HCT116 (cell line): ENCODE results near the gene FAM98C. TPM values are rescaled to one million over a fixed set of nuclear protein-coding genes. Genes with fewer than 3 reads are reported as not detected.

ENCODE experiments used
- ATAC-seq: fragments of 200-7000 bp; cut with Tn5 transposase; 2 replicates; pipeline ENCODE4 v1.9.1; 2020; ENCODE audit warnings: mild to moderate bottlenecking, moderate library complexity
- BruUV-seq: library from RNA; stranded (reverse); fragments of 400-500 nt; replicated peaks from 2 replicates; lab custom pipeline; 2021; lab: Mats Ljungman, UMichigan
- CTCF ChIA-PET: fragments of 300-600 bp; sonication (Branson Sonifier 250); formaldehyde crosslinking; loops from one replicate; lab custom pipeline; 2021; ENCODE audit warnings: antibody characterized with exemption; lab: Charles Lee
- POLR2A ChIA-PET: fragments of 300-600, 350-600 bp; sonication (Branson Sonifier 250); formaldehyde crosslinking; loops from one replicate; lab custom pipeline; 2021; ENCODE audit warnings: antibody characterized with exemption; lab: Charles Lee
- RAD21 ChIA-PET, 2 experiments: fragments of 300-600 bp; sonication (Branson Sonifier 250); formaldehyde crosslinking; loops; one replicate each; lab custom pipeline; 2023; ENCODE audit warnings: low total read pairs in 2 of 2; ENCODE audit not compliant: uncharacterized antibody in 2 of 2, unreplicated experiment in 2 of 2, low non-redundant PET in 1 of 2; lab: Charles Lee
- DNase-seq: peaks from one replicate; pipeline ENCODE4 v3.0.0-alpha.2; 2010; ENCODE audit warnings: low read depth, low spot score
- H2AFZ ChIP-seq: fragments of 200-600 bp; shearing (Covaris generic), sonication (generic); 2 replicates; pipeline ENCODE4 v1.6.1; 2017; ENCODE audit warnings: low read depth, mixed run types, mixed read lengths, antibody characterized with exemption, low read length; ENCODE audit not compliant: poor library complexity, severe bottlenecking
- H3K27ac ChIP-seq: 2 replicates; pipeline ENCODE4 v1.5.1; 2012; ENCODE audit warnings: low read depth, low read length
- H3K27me3 ChIP-seq: fragments of 200-600 bp; sonication (generic); 2 replicates; pipeline ENCODE4 v1.6.1; 2016; ENCODE audit warnings: mixed run types, low read length, mixed read lengths; ENCODE audit not compliant: insufficient read depth
- H3K36me3 ChIP-seq, 2 experiments: fragments of 200-500 bp in 1 of 2; fragments of 200-600 bp in 1 of 2; sonication (Bioruptor generic) in 1 of 2; sonication (generic) in 1 of 2; 2 replicates each; pipeline versions ENCODE4 v1.5.1 to v1.6.1; 2014 to 2016; ENCODE audit warnings: low read length in 2 of 2, inconsistent platforms in 1 of 2, mixed read lengths in 1 of 2, mixed run types in 1 of 2; ENCODE audit not compliant: insufficient read depth in 2 of 2, control insufficient read depth in 1 of 2
- H3K4me1 ChIP-seq, 2 experiments: fragments of 200-600 bp in 1 of 2; sonication (generic) in 1 of 2; 2 replicates each; pipeline versions ENCODE4 v1.5.1 to v1.6.1; 2012 to 2017; ENCODE audit warnings: low read length in 2 of 2, inconsistent platforms in 1 of 2, mild to moderate bottlenecking in 1 of 2, mixed read lengths in 1 of 2, mixed run types in 1 of 2, moderate library complexity in 1 of 2; ENCODE audit not compliant: insufficient read depth in 2 of 2, control insufficient read depth in 1 of 2
- H3K4me2 ChIP-seq: fragments of 200-600 bp; sonication (generic); 2 replicates; pipeline ENCODE4 v1.6.1; 2017; ENCODE audit warnings: mixed run types, low read length, mixed read lengths
- H3K4me3 ChIP-seq, 2 experiments: fragments of 200-600 bp in 1 of 2; sonication (generic) in 1 of 2; replicated peaks in 1 of 2; 2 replicates each; pipeline ENCODE4 v1.5.1; 2011 to 2016; ENCODE audit warnings: low read length in 2 of 2, control low read depth in 1 of 2, low read depth in 1 of 2, mild to moderate bottlenecking in 1 of 2, mixed read lengths in 1 of 2, mixed run types in 1 of 2
- H3K79me2 ChIP-seq: fragments of 200-600 bp; sonication (generic); 2 replicates; pipeline ENCODE4 v1.6.1; 2017; ENCODE audit warnings: mild to moderate bottlenecking, mixed run types, low read length, moderate library complexity, mixed read lengths; ENCODE audit not compliant: insufficient read depth
- H3K9ac ChIP-seq: fragments of 200-600 bp; sonication (generic); 2 replicates; pipeline ENCODE4 v1.6.1; 2016; ENCODE audit warnings: low read length, mixed read lengths
- H3K9me2 ChIP-seq: fragments of 200-600 bp; sonication (generic), shearing (Covaris generic); 2 replicates; pipeline ENCODE4 v1.6.1; 2017; ENCODE audit warnings: mixed run types, mild to moderate bottlenecking, moderate library complexity; ENCODE audit not compliant: insufficient read depth
- H3K9me3 ChIP-seq, 2 experiments: fragments of 200-500 bp in 1 of 2; fragments of 200-600 bp in 1 of 2; sonication (Bioruptor generic) in 1 of 2; sonication (generic) in 1 of 2; 2 replicates each; pipeline ENCODE4 v1.6.1; 2014 to 2017; ENCODE audit warnings: low read length in 2 of 2, mixed read lengths in 2 of 2, inconsistent platforms in 1 of 2, low read depth in 1 of 2, mild to moderate bottlenecking in 1 of 2, mixed run types in 1 of 2, moderate library complexity in 1 of 2; ENCODE audit not compliant: control insufficient read depth in 1 of 2, insufficient read depth in 1 of 2
- H4K20me1 ChIP-seq: fragments of 200-600 bp; sonication (generic), shearing (Covaris generic); 2 replicates; pipeline ENCODE4 v1.6.1; 2017; ENCODE audit warnings: mixed run types, mild to moderate bottlenecking, moderate library complexity; ENCODE audit not compliant: insufficient read depth
- CBX3 ChIP-seq: IDR thresholded peaks from 2 replicates; pipeline ENCODE4 v1.6.1; 2012; ENCODE audit warnings: low read depth
- CEBPB ChIP-seq: IDR thresholded peaks from 2 replicates; pipeline ENCODE4 v1.6.1; 2012; ENCODE audit warnings: low read depth
- EGR1 ChIP-seq: IDR thresholded peaks from 2 replicates; pipeline ENCODE4 v1.6.1; 2012; ENCODE audit warnings: low read depth
- ELF1 ChIP-seq: IDR thresholded peaks from 2 replicates; pipeline ENCODE4 v1.6.1; 2012; ENCODE audit warnings: low read depth, borderline replicate concordance
- EZH2 ChIP-seq: fragments of 200-600 bp; sonication (generic); IDR thresholded peaks from 2 replicates; pipeline ENCODE4 v1.6.1; 2017; ENCODE audit warnings: antibody characterized with exemption, mixed run types
- EZH2phosphoT487 ChIP-seq: fragments of 200-600 bp; IDR thresholded peaks from 2 replicates; pipeline ENCODE4 v1.6.1; 2018; ENCODE audit warnings: antibody characterized with exemption, borderline replicate concordance
- FOSL1 ChIP-seq: IDR thresholded peaks from 2 replicates; pipeline ENCODE4 v1.6.1; 2012; ENCODE audit warnings: low read depth
- JUND ChIP-seq: IDR thresholded peaks from 2 replicates; pipeline ENCODE4 v1.6.1; 2012
- POLR2A ChIP-seq: IDR thresholded peaks from 2 replicates; pipeline ENCODE4 v1.7.0; 2011; ENCODE audit warnings: borderline replicate concordance; ENCODE audit not compliant: insufficient read depth, insufficient read length; ENCODE audit errors: extremely low read depth
- RAD21 ChIP-seq: IDR thresholded peaks from 2 replicates; pipeline ENCODE4 v1.6.1; 2012; ENCODE audit warnings: low read depth, mild to moderate bottlenecking
- SIN3A ChIP-seq: IDR thresholded peaks from 2 replicates; pipeline ENCODE4 v1.6.1; 2012; ENCODE audit warnings: low read depth
- SP1 ChIP-seq: IDR thresholded peaks from 2 replicates; pipeline ENCODE4 v1.6.1; 2012; ENCODE audit warnings: low read depth
- ZFX ChIP-seq: fragments of 450-650 bp; IDR thresholded peaks from 2 replicates; pipeline ENCODE4 v1.6.1; 2017
- intact Hi-C: fragments of 100-400 bp; cut with micrococcal nuclease; formaldehyde crosslinking; loops from 2 replicates; pipeline ENCODE4 v1.10.0; 2022
- total RNA-seq: library from RNA; stranded (reverse); gene quantifications from one replicate; pipeline ENCODE4 v1.2.1, GENCODE V29; 2021; ENCODE audit not compliant: unreplicated experiment
- TF ChIP-seq, protein P1 (sequence below): IDR thresholded peaks from 2 replicates; pipeline ENCODE4 v1.6.1; 2012; ENCODE audit warnings: low read depth
- TF ChIP-seq, protein P2 (sequence below): IDR thresholded peaks from 2 replicates; pipeline ENCODE4 v1.6.1; 2012
- TF ChIP-seq, protein P3 (sequence below), 3 experiments: fragments of 200-600 bp in 1 of 3; sonication (generic) in 1 of 3; IDR thresholded peaks in 2 of 3; conservative IDR thresholded peaks in 1 of 3; 2 replicates each; pipeline ENCODE4 v1.5.1; 2012 to 2017; ENCODE audit warnings: low read depth in 2 of 3, low read length in 2 of 3, antibody characterized with exemption in 1 of 3, borderline replicate concordance in 1 of 3, control low read depth in 1 of 3, mild to moderate bottlenecking in 1 of 3, mixed read lengths in 1 of 3, mixed run types in 1 of 3, moderate library complexity in 1 of 3; ENCODE audit not compliant: insufficient read depth in 1 of 3
- TF ChIP-seq, protein P4 (sequence below): IDR thresholded peaks from 2 replicates; pipeline ENCODE4 v1.6.1; 2012

The FAM98C gene
- total RNA-seq, 1 experiment from 2014 or later: 33.8 TPM

DNA sequence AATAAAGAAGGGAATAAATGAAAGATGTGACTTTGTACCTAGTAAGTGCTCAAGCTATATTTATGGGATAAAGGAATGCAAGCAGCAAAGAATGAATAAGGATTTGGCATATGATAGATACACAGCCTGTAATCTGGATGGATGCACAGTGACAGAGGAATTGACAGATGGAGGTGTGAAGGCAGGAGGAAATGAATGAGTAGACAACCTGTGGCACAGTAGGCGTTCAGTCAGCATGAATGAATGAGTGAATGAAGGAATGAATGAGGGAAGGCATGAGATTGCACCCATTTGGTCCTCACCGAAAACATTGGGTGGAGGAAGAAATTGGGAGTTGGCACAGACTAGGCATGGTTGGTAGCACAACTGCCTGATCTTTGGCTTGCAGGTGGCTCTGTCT is 33.3 kb upstream of the FAM98C start:
- intact Hi-C loops: no loop called here
- BruUV-seq: no TSS peak
- no peaks in the 10 kb centered on the region for H3K9me3 ChIP-seq
- ATAC-seq (no peak), DNase-seq (no peak)
- ChIA-PET POLR2A (no interaction called here), CTCF (no interaction called here), RAD21 (no interaction called here)
- no peaks in the 10 kb centered on the region for H3K9me2 ChIP-seq
- no peak for TF ChIP-seq ELF1
- H3K79me2 ChIP-seq: no peaks in the 10 kb centered on the region
- no peaks in the 10 kb centered on the region for H3K27me3 ChIP-seq
- H3K36me3 ChIP-seq: no peaks in the 10 kb centered on the region
- no peak overlapping the region for H3K4me3 ChIP-seq
- no peaks in the 10 kb centered on the region for H4K20me1 ChIP-seq
- no peak overlapping the region for H3K4me2 ChIP-seq
- no peak overlapping the region for H3K27ac ChIP-seq
- H3K9ac ChIP-seq: no peak overlapping the region
- no peak overlapping the region for H2AFZ ChIP-seq
- peaks cover 4 to 7% of the 10 kb centered on the region in 2 experiments; a peak in 2 of 4 replicates for H3K4me1 ChIP-seq

DNA sequence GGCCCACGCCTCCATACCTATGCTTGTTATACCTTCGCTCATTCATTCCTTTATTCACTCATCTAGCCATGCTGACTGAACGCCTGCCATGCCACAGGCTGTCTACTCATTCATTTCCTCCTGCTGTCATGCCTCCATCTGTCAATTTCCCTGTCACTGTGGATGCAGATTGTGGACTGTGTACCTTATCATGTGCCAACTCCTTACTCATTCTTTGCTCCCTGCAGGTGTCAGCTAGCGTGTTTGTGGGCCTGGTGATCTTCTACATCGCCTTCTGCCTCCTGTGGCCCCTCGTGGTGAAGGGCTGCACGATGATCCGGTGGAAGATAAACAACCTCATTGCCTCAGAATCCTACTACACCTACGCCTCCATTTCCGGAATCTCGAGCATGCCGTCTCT is 32.6 kb upstream of the FAM98C start:
- POLR2A ChIA-PET: no interaction called here
- TF ChIP-seq EZH2 (no peak), SP1 (no peak), ZFX (no peak), SIN3A (no peak), POLR2A (no peak), FOSL1 (no peak), JUND (no peak), ELF1 (no peak), EZH2phosphoT487 (no peak), CEBPB (no peak), RAD21 (no peak), CBX3 (no peak), EGR1 (no peak)
- TF ChIP-seq, protein P1, sequence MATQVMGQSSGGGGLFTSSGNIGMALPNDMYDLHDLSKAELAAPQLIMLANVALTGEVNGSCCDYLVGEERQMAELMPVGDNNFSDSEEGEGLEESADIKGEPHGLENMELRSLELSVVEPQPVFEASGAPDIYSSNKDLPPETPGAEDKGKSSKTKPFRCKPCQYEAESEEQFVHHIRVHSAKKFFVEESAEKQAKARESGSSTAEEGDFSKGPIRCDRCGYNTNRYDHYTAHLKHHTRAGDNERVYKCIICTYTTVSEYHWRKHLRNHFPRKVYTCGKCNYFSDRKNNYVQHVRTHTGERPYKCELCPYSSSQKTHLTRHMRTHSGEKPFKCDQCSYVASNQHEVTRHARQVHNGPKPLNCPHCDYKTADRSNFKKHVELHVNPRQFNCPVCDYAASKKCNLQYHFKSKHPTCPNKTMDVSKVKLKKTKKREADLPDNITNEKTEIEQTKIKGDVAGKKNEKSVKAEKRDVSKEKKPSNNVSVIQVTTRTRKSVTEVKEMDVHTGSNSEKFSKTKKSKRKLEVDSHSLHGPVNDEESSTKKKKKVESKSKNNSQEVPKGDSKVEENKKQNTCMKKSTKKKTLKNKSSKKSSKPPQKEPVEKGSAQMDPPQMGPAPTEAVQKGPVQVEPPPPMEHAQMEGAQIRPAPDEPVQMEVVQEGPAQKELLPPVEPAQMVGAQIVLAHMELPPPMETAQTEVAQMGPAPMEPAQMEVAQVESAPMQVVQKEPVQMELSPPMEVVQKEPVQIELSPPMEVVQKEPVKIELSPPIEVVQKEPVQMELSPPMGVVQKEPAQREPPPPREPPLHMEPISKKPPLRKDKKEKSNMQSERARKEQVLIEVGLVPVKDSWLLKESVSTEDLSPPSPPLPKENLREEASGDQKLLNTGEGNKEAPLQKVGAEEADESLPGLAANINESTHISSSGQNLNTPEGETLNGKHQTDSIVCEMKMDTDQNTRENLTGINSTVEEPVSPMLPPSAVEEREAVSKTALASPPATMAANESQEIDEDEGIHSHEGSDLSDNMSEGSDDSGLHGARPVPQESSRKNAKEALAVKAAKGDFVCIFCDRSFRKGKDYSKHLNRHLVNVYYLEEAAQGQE: no peak
- TF ChIP-seq, protein P2, sequence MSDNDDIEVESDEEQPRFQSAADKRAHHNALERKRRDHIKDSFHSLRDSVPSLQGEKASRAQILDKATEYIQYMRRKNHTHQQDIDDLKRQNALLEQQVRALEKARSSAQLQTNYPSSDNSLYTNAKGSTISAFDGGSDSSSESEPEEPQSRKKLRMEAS: no peak
- TF ChIP-seq, protein P3, sequence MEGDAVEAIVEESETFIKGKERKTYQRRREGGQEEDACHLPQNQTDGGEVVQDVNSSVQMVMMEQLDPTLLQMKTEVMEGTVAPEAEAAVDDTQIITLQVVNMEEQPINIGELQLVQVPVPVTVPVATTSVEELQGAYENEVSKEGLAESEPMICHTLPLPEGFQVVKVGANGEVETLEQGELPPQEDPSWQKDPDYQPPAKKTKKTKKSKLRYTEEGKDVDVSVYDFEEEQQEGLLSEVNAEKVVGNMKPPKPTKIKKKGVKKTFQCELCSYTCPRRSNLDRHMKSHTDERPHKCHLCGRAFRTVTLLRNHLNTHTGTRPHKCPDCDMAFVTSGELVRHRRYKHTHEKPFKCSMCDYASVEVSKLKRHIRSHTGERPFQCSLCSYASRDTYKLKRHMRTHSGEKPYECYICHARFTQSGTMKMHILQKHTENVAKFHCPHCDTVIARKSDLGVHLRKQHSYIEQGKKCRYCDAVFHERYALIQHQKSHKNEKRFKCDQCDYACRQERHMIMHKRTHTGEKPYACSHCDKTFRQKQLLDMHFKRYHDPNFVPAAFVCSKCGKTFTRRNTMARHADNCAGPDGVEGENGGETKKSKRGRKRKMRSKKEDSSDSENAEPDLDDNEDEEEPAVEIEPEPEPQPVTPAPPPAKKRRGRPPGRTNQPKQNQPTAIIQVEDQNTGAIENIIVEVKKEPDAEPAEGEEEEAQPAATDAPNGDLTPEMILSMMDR (IDR thresholded peaks at IDR 0.05 in 2 of 3, conservative IDR thresholded peaks at IDR 0.05 in 1 of 3; ENCODE audit: borderline replicate concordance in 1 of 3, insufficient read depth in 1 of 3, low read depth in 2 of 3, low read length in 2 of 3): no peak
- TF ChIP-seq, protein P4, sequence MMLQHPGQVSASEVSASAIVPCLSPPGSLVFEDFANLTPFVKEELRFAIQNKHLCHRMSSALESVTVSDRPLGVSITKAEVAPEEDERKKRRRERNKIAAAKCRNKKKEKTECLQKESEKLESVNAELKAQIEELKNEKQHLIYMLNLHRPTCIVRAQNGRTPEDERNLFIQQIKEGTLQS: no peak
- RAD21 ChIA-PET: interaction anchor here in 1 of 2 experiments (0.6 kb wide), 1 partner anchor 939 kb away, joined by 6 read pairs; no protein-coding TSS in a partner anchor

More for the DNA sequence above, 32.6 kb upstream of the FAM98C start:
- H3K4me1 ChIP-seq: peaks cover 4 to 7% of the 10 kb centered on the region in 2 experiments; a peak in 2 of 4 replicates
- CTCF ChIA-PET: no interaction called here
- H3K27me3 ChIP-seq: no peaks in the 10 kb centered on the region
- H3K9me2 ChIP-seq: no peaks in the 10 kb centered on the region
- no peak for ATAC-seq
- no peak overlapping the region for H3K27ac ChIP-seq
- H3K79me2 ChIP-seq: peaks cover 7% of the 10 kb centered on the region
- no peak overlapping the region for H3K9ac ChIP-seq
- no peaks in the 10 kb centered on the region for H4K20me1 ChIP-seq
- no peak overlapping the region for H3K4me3 ChIP-seq
- DNase-seq: no peak
- intact Hi-C loops: no loop called here
- no peak overlapping the region for H2AFZ ChIP-seq
- no TSS peak for BruUV-seq
- no peaks in the 10 kb centered on the region; a peak in 1 of 4 replicates for H3K36me3 ChIP-seq
- H3K9me3 ChIP-seq: no peaks in the 10 kb centered on the region
- no peak overlapping the region for H3K4me2 ChIP-seq
